Posterior vena cava (tissue), 2 donors: ENCODE data around the gene PRRX1. TPM values are rescaled to one million over a fixed set of nuclear protein-coding genes. Genes with fewer than 3 reads are reported as not detected.

Experiments used
- DNase-seq: peaks from one replicate; pipeline ENCODE4 v3.0.0-alpha.2; 2020; ENCODE audit warnings: low spot score
- intact Hi-C, 2 donors: fragments of 100-400 bp; cut with DNase I; formaldehyde crosslinking; loops; one replicate each; pipeline versions ENCODE4 v1.14.1 to v1.14.2; 2022 to 2023
- total RNA-seq, 2 donors: library from RNA; stranded (reverse); fragmentation: NEBNext Ultra II Directional; extraction: Animal tissue kit (Norgen Biotek cat#: 25700); gene quantifications; one replicate each; pipeline ENCODE4 v1.2.1, GENCODE V29; 2021
- donor health status: DM: yes; HTN: yes; CAD: no.
- donor health status: DM: yes; HTN: yes; CAD: no.

The PRRX1 gene
- total RNA-seq, 2 donors from 2014 or later, result 240 to 244 TPM

DNA sequence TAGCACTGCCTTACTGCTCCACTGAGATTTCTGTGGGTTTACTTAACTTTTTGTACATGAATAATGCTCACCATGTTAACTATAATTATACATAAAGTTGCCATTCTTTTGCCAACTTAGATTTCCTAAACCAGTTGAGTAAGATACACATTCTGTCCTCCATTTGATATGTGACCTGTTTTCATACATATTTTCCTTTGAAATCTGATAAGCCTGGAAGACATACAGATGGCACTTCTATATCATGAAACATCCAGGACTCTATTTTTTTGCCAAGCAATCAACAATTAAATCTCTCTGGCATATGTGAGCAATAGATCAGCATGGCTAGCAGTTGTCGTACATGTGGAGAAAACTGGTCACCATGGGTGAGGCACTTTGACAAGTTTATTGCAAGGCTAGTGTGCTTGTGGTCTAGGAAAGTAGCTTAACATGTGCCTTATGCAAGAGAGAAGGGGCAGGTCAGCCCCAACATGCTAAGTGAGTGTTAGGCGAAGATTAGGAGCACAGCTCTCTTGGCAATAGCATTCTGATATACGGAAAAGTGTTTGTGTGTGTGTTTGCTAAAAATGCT lies 14.2 kb downstream of the PRRX1 start:
- intact Hi-C loops, result loop anchor here in 1 of 2 donors (10.0 kb wide), 1 partner anchor 47 kb away; no protein-coding TSS in a partner anchor

DNA sequence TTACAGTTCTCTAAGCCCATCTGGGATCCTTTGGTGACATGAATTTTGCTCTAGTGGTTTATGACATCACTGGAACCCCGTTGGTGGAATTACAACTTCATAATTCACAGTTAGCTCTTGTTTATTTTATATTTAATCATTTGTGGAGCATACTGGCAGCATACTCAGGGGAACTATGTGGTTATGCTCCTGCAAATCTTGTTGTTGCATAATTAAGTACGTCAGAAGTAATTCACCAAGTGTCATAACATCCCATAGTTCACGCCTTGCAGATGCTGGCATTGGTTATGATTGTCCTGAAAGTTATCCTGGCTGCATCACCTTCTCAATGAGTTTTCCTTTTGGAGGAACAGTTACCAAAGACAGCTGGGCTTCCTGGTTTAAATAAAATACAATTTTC lies 16.5 kb downstream of the PRRX1 start:
- intact Hi-C loops, result no loop called here

More for the DNA sequence above, 14.2 kb downstream of the PRRX1 start:
- DNase-seq, result no peak

DNA sequence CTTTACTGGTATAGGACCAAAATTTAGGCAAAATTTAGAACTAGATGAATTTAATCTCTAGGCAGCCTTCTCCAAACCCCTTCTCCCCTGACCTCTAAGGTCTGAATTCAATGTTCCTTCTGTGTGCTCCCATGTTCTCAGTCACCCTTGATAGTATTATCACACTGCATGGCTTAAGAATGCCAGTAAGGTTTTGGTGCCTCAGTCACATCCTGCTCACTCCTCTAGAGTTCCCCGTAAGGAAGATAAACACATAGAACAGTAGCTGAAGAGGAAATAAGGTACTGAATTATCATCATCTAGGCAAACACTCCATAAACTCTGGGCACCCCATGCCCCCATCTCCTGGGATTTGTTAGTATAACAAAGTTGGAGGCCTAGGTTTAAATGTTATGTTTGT lies 18.2 kb downstream of the PRRX1 start:
- intact Hi-C loops, result no loop called here
- no peak for DNase-seq

More for the DNA sequence above, 16.5 kb downstream of the PRRX1 start:
- DNase-seq, result no peak

DNA sequence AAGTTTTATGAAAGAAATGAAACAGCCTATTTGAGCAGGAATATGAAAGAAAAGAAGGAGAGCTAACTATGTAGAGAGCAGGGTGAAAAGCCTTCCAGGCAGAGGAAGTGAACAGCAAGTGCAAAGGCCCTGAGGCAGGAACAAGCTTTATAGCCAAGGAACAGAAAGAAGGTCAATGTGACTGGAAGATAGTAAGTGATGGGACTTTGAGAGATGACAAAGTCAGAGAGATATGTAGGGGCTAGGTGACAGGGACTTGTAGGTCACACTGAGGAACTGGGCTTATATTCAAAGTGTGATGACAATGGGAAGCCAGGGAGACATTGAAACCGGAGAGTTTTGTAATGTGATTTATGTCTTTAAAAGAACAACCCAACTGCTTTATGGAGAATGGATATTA lies 18.9 kb downstream of the PRRX1 start:
- no peak for DNase-seq

DNA sequence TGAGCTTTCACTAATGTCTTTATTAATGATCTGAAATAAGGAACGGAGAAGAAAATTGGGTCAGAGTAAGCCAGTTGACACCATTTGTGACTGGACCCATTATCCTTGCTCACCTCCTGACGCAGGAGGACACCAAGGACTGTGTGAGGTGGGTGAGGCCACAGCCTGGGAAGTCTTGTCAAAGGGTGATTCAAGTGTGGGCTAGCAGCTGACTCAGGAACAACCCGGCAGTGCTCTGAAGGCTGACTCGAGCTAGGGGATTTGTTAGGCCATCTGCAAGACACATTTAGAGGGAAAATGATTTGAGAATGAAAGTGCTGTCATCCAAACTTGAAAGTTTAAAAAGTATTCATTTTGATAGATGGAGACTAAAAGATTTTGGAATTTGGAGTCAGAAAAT lies 21.2 kb downstream of the PRRX1 start:
- intact Hi-C loops, result no loop called here
- DNase-seq, result peak; percentile 79

More for the DNA sequence above, 18.9 kb downstream of the PRRX1 start:
- intact Hi-C loops, result no loop called here

DNA sequence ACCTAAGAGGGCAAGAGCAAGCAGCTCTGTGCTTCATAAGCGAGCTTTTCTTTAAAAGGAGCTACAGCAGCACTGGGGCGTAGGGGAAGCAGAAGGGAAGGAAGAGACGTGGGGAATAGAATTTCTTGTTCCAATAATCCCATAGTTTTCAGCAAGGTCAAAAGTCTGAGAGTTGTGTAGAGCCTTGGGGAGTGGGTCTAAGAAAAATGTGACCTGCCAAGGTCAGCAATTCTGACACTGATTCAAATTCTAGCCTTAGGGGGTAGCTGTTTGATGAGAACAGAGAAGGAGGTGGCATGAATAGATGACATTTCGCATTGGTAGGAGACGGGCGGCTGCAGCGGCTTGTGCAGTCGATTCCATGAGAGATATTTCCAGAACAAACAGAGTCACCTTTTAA lies 22.4 kb downstream of the PRRX1 start:
- intact Hi-C loops, result no loop called here
- no peak for DNase-seq

DNA sequence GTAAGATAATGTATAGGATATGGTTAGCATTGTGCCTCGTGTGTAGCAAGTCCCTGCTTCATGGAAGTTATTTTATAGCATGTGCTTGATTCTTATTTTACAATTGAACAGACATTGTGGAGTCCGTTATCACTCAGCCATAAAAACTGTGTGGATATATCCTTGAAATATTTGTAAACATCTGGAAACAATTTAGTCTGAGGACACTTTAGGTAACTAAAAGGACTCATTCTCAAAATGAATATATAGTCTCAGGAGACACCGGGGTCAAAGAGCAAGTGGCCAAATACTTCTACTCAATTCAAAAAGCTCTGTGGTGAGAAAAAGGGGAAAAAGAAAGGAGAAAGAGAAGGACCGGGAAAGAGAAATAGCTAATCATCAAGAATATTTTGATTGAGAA lies 23.7 kb downstream of the PRRX1 start:
- DNase-seq, result no peak
- intact Hi-C loops, result no loop called here

DNA sequence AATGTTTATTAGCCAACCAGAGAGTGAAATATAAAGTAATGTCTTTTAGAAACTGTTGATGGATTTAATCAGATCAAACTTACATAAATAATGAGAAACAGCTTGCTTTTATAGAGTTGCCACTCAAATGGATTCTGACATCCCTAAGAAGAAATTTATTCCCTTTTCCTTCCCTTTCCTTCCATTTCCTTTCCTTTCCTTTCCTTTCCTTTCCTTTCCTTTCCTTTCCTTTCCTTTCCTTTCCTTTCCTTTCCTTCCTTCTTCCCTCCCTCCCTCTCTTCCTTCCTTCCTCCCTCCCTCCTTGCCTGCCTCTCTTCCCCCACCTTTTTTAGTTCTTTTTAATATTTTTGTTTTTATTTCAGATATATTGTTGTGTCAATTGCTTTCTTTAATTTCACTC lies 27.3 kb downstream of the PRRX1 start:
- DNase-seq, result no peak
- intact Hi-C loops, result loop anchor here in 1 of 2 donors (10.0 kb wide), 1 partner anchor 184 kb away; no protein-coding TSS in a partner anchor

DNA sequence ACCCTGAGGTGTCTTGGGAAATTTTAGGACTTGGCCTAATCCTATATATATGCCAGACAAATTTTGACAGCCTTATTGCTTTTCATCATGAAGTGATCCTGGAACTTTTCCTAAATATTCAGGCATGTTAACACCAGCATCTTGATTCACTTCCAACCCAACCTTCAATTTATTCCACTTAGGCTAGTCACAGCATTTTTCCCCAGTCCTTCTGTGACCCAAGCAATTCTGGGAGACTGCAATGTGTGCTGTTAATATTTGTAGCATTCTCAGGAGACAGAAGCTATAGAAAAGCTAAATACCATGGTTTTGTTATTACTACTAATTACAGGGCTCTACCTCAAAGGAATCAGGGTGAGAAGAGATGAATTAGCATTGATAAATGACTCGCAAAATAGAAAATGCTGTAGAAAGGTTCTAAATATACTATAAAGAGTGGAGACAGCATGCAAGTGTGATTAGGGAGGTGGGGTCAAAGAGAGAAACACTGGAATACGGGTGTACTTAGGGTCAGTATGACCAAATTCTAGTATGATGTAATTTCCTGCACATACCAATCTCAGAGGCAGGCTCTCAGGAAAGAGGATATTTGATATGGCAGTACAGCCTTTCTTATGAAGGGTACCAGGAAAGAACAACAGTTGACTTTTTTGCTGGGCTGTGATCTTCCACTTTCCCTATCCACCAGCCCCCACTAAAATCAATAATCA lies 29.1 kb downstream of the PRRX1 start:
- DNase-seq, result no peak
- intact Hi-C loops, result loop anchor here in 1 of 2 donors (10.0 kb wide), 1 partner anchor 182 kb away; no protein-coding TSS in a partner anchor

DNA sequence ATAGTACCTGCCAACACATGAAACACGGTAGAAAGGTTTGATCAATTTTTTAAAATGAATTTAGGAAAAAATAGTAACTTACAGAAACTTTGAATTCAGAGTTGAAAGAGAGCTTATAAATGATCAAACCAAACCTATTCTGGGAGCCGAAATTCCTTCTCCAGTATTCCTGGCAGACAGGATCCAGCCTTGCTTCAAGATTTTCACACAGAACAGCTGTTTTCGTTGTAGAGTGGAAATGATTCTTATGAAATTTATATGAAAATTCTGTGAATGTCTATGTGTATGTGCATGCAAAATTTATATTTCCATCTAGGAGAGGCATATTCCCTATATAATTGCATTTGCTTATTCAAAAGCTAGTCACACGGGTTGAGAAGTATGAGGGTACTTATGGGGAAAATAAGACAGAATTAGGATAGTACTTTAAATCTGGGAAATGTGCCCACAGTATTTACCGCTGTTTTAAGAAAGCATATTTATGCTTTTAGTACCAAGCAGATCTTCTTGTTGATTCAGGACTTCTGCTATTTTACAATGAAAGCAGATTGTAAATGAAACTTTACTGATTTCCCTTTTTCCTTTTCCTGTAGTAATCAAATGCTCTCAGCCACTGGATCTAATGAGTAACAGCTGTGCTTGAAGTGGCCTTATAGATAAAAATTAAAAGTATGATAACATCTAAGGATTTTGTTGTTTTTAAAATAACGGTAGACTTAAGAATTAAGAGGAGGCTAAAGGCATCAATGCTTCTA lies 30.4 kb downstream of the PRRX1 start:
- no peak for DNase-seq
- intact Hi-C loops, result loop anchor here in 1 of 2 donors (10.0 kb wide), 1 partner anchor 180 kb away; no protein-coding TSS in a partner anchor

DNA sequence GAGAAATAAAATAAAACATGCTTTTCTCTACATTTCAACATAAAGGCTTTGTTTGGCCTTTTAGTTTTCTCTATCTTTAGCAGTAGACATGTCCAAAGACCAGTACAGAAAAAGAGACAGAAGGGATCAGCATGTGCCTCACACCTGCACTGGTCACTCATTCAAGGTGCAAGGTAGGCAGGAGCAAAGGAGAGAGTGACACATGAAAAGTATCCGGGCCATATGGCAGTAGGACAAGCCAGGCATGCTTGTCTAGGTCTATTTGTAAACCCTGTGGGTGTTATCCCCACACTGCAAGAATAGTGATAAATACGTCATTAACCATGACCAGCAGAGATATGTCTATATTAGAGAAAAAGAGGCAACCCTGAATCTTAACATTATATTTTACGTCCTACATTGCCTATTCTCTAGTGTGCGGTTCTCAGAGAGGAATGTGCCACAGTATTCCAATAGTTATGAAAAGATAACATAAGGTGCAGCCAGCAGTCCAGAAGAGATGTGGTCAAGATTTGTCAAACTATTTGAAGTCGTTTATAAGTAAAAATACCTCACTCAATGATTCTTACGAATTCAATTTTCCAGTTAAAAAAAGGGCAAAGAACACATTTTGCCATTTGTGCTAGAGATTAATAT lies 32.1 kb downstream of the PRRX1 start:
- intact Hi-C loops, result loop anchor here in 1 of 2 donors (10.0 kb wide), 1 partner anchor 179 kb away; no protein-coding TSS in a partner anchor
- no peak for DNase-seq

DNA sequence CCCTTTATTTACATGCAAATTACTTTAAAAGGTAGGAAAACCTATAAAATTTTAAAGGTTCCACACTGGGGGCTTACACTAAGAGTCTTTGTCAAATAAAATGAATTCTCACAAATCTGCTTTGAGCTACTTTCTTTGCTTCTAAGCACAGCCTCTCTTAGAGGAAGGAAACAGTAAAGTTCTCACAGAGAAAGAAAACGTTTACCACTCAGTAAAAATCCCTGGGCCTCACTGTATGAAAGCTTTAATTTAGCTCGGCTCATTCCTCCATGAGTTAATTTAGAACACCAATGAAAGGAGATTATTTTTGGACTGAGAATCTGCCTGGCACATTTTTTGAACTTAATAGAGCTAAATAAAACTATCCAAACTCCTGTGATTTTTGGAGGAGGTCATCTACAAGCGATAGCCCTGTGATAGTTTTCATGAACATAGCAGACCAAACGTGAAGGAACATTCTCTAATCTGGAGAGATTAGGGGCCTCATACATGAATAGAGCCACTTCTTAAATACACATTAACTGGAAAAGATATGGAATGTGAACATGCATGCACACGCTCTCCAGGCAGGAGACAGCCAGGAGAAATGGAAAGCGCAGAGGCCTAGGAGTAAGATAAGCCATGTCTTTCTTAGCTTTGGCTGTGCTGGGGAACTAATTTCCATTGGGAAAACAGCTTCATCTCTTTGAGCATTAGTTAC lies 32.8 kb downstream of the PRRX1 start:
- intact Hi-C loops, result loop anchor here in 1 of 2 donors (10.0 kb wide), 1 partner anchor 178 kb away; no protein-coding TSS in a partner anchor
- DNase-seq, result no peak

DNA sequence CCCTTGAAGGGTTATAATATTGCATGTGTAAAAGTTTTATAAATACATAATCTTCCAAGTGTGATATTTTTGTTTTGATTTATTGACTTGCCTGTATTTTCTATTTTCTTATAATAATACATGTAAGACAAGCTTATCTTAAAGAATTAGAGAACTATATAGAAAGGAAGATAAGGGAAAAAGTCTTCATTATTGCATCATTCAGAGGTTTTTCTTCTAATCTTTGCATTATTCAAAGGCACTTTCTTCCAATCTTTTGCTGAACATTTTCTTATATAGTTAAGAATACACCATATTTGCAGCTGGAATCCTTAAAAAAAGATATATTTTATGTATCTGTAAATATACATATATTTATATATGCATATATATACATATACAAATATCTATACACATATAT lies 33.4 kb downstream of the PRRX1 start:
- no peak for DNase-seq
- intact Hi-C loops, result loop anchor here in 1 of 2 donors (10.0 kb wide), 1 partner anchor 177 kb away; no protein-coding TSS in a partner anchor

DNA sequence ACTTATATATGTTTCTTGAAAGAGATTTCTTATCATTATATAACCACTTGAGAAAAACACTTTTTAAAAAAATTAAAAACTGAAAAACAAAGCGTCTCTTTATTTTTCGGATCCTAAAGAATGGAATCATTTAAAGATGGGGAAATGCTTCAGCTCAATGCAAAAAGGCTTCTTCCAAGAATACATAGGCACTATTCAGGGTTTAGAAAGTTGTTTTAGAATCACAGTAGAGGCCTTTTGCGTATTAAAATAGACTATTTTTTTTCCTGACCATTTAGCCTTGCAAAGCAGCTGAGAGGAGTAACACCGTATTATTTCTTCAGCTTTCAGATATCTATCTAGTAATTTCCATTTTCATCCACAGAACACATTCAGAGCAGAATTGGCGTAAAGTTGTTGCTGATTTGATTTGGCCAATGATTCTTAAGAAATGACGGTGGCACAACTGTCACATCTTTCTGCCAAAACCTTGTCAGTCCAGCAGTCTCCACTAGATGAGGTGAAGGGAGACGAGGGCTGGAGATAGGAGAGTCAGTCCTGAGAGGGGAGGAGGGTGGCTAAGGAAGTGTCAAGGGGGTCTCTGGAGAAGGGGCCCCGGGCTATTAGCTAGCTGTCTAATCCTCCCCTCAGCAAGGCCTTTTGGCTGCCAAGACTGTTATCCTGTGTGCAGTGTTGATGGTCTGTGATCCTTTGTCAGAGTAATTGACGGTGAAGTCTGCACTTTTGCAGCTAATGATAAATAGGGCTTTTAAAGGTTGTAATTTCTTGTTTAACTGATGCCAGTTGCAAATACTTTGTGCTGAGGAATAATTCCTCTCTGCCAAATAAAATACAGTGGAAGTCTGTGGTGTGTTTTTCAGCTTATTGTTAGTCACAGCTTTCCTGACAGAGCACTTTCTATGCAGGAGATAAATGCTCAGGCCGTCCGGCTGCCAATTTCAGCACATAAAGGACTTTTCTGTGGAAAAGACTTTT lies 34.7 kb downstream of the PRRX1 start:
- intact Hi-C loops, result loop anchor here in 1 of 2 donors (10.0 kb wide), 1 partner anchor 176 kb away; no protein-coding TSS in a partner anchor
- DNase-seq, result no peak

DNA sequence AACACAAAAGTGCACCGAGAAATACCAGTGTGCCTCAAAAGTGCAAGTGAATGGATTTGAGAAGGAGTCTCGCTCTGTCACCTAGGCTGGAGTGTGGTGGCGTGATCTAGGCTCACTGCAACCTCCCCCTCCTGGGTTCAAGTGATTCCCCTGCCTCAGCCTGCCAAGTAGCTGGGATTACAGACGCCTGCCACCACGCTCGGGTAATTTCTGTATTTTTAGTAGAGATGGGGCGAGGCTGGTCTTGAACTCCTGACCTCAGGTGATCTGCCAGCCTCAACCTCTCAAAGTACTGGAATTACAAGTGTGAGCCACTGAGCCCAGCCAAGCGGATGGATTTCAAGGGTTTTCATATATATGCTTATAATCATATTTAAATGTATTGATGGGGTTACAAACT lies 35.8 kb downstream of the PRRX1 start:
- intact Hi-C loops, result loop anchor here in 1 of 2 donors (10.0 kb wide), 1 partner anchor 175 kb away; no protein-coding TSS in a partner anchor
- DNase-seq, result no peak

DNA sequence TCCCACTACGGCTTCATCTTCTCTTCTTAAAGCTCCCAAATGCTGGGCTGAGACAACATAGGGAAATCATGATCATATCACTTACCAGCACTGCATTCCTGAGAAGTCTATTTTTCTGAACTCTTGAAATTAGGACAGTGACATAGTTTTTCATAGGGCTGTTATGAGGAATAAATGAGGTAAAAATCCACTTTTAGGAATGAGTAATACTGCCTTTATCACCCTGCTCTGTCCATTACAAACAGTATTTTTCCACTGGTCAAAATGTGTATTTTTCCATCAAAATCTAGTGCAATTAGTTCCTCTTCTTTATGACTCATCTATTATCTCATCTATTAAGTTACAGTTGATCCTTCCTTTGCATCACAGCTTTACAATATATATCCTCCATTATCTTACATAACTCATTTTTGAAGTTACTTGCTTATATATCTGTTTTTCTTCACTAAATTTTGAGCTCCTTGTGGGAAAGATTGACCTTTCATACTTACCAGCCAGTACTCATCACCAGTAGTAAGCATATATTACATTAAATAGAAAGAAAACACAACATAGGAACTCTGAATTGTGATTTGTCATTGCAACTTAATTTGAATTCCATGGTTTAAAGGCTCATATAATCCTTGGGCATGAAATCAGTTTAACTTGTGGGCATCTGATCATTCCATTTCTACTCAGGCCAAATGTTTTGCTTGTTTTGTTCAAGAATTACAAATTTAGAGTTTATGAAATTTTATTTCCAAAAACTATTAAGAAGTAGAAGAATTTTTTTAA lies 37.1 kb downstream of the PRRX1 start:
- intact Hi-C loops, result no loop called here

DNA sequence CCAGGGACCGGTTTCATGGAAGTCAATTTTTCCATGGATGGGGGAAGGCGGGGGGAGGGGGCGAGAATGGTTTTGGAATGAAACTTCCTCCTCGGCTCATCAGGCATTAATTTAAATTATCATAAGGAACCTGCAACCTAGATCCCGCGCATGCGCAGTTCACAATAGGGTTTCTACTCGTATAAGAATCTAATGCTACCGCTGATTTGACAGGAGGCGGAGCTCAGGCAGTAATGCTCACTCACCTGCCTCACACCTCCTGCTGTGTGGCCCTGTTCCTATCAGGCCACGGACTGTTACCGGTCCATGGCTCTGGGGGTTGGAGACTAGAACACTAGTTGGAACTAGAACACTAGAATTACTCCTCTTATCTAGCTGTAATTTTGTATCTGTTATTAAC lies 38.0 kb downstream of the PRRX1 start:
- DNase-seq, result no peak
- intact Hi-C loops, result no loop called here

More for the DNA sequence above, 37.1 kb downstream of the PRRX1 start:
- DNase-seq, result no peak
